A204.1 (cell line): ENCODE measurements around the gene CDKAL1.
"Not testable (repeated sequence)": the region's sequence is repeated elsewhere in the genome, so short reads cannot be mapped to it uniquely, and the experiment has no call there.

Experiments used
- FAIRE-seq: peaks from 2 replicates; lab custom pipeline; 2012; peaks lifted over from hg19 to GRCh38; lab: Jason Lieb, UNC

The CDKAL1 gene

GRCh38 chr6:20554817-20555216 lies 20.6 kb downstream of the CDKAL1 start:
- no peak for FAIRE-seq

GRCh38 chr6:20559924-20560551 lies 25.8 kb downstream of the CDKAL1 start:
- FAIRE-seq: no peak

- no peak for FAIRE-seq
Measured at GRCh38 chr6:20563377-20563776, 29.1 kb downstream of the CDKAL1 start.

DNA sequence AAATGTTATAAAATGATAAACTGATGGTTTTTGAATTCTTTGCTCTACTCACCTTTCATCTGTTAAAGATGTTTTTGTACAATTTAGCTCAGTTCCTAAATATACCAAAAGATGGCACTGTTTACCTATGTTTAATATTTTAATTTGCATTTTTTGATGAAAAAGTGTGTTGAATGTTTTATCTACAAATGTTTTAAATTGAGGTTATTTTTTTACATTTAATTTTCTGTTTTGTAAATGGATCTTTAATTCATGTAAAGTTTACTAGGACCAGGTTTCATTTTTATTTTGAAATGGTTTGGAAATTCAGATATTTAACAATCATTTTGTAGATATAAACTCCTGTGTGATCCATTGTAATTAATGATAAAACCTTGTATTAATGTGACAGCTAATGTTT lies 30.0 kb downstream of the CDKAL1 start:
- peak; percentile 99 for FAIRE-seq

GRCh38 chr6:20564777-20565176 lies 30.5 kb downstream of the CDKAL1 start:
- no peak for FAIRE-seq

DNA sequence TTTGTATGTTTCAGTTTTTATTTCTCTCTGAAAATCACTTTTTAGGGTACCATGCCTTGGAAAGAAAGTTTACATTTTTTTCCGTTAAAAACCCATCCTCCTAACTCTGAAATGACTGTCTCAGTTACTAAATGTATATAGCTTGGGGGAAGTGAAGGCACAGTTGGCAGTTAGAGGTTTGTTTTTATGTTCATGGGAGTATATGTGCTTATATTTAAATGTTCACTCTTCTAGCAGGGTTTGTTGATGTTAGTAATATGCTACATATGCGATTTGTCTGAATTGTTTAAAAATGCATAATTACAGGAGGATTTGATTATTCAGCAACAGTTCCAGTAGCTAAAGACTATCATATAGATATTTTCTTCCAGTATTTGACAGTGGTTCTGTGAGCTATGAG lies 31.1 kb downstream of the CDKAL1 start:
- FAIRE-seq: no peak

DNA sequence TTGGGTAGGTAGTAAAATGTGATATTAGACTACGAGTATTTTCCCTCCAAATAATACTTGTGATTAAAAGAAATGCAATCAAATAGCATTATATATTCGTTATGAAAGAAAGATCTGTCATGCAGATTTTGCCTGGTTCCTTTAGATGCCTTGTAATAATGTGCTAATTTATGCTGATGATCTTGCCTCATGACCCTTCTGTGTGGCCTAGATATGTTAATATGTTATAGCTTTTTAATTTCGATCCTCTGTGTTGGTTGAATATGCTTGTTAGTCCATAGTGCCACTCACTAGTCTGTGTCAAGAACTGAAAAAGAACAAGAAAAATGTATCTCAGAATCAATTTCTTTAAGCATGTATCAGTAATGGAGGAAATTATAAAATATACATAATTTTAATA lies 31.9 kb downstream of the CDKAL1 start:
- FAIRE-seq: no peak

GRCh38 chr6:20569000-20569610 lies 34.8 kb downstream of the CDKAL1 start:
- no peak for FAIRE-seq

- no peak for FAIRE-seq
Measured at GRCh38 chr6:20571261-20571660, 37.0 kb downstream of the CDKAL1 start.

DNA sequence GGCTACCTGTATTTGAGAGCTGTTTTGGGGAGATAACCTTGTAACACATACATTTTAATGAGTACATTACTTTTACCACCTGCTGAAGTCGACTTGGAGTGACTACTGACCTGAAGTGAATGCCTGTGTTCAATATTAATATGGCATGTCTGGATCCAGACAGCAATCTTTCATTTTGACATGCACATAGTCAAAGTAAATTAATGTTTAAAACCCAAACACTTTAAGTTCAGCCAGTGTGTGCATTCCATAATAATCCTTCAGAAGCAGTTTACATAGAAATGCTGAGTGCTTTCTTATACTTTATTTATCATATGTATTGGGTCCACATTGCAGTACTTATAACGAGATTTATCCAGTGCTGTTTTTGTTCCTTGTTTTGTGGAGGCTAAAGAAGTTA lies 38.0 kb downstream of the CDKAL1 start:
- no peak for FAIRE-seq

GRCh38 chr6:20572940-20573339 lies 38.7 kb downstream of the CDKAL1 start:
- no peak for FAIRE-seq

- no peak for FAIRE-seq
Measured at GRCh38 chr6:20574355-20574754, 40.1 kb downstream of the CDKAL1 start.

DNA sequence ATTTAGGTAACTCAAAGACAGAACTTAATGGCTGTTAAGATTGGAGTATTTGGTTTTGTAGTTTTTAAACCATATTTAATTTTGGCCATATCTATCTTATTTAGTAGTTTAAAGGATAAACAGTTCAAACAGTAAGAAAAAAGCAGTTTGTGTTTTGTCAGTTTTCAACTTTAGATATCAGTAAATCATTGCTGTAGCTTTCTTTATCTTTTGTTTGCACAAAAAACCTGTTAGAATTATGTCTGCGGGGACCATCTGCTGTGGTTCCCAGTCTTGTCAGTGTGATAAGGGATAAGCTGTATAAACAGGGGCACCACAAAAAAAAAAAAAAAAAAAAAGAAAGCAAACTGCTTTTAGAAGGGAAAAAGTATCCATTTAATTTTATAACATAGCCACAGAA lies 40.9 kb downstream of the CDKAL1 start:
- FAIRE-seq: no peak

DNA sequence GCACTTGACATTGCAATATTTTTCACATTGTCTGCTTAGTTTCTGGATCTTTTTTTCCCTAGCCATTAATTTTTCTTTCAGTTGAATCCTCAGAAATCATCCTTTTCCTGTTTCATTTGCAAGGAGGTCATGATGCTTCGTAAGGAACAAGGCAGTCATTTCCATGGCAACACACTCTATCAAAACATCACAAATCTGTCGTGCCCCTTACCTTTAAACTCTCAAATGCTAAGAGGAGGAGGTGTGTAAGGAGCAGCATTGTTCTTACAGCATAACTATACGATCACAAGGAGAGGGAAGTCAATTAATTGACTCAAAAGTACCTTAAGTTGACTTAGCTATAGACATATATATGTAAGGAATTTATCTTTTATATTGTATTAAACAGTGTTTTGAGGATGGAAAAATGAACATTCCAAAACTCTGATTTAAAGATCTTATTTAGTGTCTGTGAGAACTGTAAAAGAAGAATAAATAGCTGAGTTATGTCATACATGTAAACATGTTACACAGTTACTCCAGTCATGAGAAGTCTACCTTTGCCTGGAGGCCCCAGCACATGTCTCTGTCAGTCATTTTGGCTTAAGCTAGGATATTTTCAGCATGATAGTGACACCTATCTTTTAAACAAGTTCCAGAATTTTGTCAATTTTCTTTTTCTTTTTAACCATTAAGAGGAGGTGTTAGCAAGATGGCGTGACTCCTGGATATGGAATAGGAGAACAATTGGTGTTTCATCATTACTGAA lies 41.6 kb downstream of the CDKAL1 start:
- FAIRE-seq: no peak

- no peak for FAIRE-seq
Measured at GRCh38 chr6:20577173-20577688, 43.0 kb downstream of the CDKAL1 start.

DNA sequence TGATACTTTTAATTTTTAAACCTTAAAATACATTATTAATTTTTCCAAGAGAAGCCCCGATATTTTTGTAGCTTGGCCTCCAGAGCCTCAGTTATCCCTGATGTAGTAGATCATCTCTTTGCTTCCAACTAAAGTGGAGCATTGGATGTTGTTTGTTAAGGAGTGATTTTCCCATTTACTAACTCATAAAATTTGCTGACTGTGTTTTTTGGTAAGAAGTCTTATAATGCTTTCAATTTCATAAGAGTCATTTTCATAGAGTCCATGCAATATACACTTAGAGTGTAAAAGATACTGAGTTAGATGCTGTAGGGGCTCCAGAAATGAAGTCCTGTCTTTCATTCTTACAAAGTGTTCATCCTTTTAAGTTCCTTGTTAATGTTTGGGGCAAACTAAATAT lies 46.8 kb downstream of the CDKAL1 start:
- no peak for FAIRE-seq

- no peak for FAIRE-seq
Measured at GRCh38 chr6:20582586-20583443, 48.6 kb downstream of the CDKAL1 start.

DNA sequence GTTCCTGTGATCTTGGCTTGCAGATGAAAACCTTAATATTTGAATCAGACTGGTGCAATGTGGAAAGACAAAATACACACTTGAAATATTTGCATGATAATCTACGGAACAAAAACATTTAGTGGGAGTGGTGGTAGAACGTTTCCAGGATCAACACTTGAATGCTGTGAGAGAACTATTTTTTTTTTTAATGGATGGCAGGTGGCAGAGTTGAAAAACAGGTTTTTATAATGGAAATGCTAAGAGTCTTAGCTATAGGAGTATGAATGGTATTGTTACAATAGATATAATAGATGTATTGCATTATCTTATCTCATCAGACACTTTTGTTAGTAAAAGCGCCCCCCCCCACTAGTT lies 49.2 kb downstream of the CDKAL1 start:
- no peak for FAIRE-seq

DNA sequence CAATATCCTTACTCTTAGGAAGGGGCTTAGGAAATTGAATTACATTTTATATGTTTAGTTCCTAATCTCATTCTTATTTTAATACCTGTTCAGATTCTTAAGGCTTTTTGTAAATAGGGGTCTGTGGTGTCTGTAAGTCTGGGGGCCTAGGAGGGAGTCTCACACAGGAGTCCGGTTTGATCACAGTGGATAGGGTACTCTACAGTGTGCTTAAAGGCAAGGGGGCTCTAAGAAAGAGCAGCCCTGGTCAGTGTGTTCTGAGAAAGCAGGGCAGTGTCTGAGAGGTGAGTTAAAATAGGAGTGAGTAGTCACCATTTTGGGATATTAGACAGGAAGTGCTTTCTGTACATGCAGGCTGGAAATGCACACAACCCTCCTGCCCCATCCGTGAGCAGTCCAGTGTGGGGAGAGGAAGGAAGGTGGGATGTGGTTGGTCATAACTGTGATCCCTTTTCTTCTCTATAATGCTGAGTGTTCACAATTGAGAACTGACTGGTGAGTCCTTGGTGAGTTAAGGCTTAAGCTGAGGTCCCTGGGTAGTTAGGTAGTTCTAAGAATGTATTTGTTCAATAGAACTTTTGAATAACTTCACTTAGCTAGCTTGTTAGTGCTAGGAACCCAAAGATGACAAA lies 50.0 kb downstream of the CDKAL1 start:
- no peak for FAIRE-seq

DNA sequence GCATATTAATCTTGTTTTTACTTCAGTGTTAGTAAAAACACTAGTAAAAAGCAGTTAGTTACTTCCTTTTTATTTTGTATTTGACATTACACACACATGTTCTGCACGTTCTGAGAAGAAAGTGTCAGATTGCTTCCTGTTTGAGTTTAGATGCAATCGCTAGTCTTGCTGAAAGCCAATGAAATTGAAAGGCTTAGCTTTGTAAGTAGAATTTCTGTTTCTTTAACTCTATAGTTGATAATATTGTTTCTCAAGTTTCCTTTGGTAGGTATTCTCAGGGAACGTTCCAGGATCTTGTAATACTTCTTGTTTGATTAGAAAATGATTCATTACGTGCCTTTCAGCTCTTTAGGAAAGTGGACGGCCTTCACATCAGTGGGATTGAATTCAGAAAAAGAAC lies 55.0 kb downstream of the CDKAL1 start:
- FAIRE-seq: no peak

DNA sequence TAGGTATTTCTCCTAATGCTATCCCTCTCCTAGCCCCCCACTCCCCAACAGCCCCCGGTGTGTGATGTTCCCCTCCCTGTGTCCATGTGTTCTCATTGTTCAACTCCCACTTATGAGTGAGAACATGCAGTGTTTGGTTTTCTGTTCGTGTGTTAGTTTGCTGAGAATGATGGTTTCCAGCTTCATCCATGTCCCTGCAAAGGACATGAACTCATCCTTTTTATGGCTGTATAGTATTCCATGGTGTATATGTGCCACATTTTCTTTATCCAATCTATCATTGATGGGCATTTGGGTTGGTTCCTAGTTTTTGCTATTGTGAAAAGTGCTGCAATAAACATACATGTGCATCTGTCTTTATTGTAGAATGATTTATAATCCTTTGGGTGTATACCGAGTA lies 56.2 kb downstream of the CDKAL1 start:
- not testable (repeated sequence) for FAIRE-seq

GRCh38 chr6:20594299-20594853 lies 60.1 kb downstream of the CDKAL1 start:
- FAIRE-seq: not testable (repeated sequence)
